ENCODE measurements around the gene MICAL3. TPM values are rescaled to one million over a fixed set of nuclear protein-coding genes. Genes with fewer than 3 reads are reported as not detected.

The MICAL3 gene
- total and polyA plus RNA-seq, 9 of the 15 experiments (the other 6 are each of a cell fraction or from before 2014, with no cell fraction given) = 0.53 to 32.1 (median 12.3) TPM

DNA sequence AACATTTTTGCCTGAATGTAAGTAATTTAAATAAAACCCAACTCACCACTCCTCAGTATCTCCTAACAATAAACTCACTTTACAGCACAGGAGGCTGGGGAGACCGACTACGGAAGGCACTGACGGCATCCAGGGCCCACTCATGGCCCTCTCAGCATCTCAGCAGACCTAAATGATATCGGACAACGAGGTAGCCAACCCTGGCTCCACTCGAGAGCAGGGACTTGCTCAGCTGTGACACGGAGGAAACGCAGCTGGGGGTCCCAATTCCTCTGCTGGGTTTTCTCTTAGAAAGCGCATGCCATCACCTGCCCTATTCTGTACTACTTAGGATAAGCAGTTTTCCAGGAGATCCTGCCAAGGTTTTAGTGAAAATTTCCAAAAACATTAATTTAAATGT, 141.0 kb downstream of the MICAL3 start:
- FAIRE-seq (no peak), ATAC-seq (no peak), DNase-seq (ENCODE audit: extremely low read depth in 1 of 4, low spot score in 3 of 4) (no peak)
- intact Hi-C loops (cut with micrococcal nuclease) (no loop called here), in situ Hi-C loops (cut with MboI) (no loop called here)
- H2AFZ ChIP-seq (ENCODE audit: low read depth, low read length) = no peak overlapping the region
- H3K4me1 ChIP-seq (replicated peaks in 1 of 2; ENCODE audit: control insufficient read depth in 2 of 2, insufficient read depth in 2 of 2, low read length in 2 of 2) = peaks cover 0 to 3% of the 10 kb centered on the region in 2 experiments; a peak in 1 of 5 replicates
- no peaks in the 10 kb centered on the region for H3K9me3 ChIP-seq (replicated peaks; ENCODE audit: control insufficient read depth, insufficient read depth, low read depth, low read length)
- no peak overlapping the region for H3K9ac ChIP-seq (ENCODE audit: insufficient read depth in 1 of 2, low read depth in 2 of 2, low read length in 2 of 2)
- H3K36me3 ChIP-seq (ENCODE audit: control insufficient read depth, insufficient read depth, low read length) = peaks cover 68% of the 10 kb centered on the region
- no TSS peak for BruUV-seq (replicated peaks)
- WGBS (ENCODE audit: insufficient coverage, low coverage, missing lambda C conversion rate) = 83% methylated on average over 9 of the region's 9 CpGs
- no peak overlapping the region for H3K27ac ChIP-seq (ENCODE audit: extremely low read depth, low read depth, low read length)
- ChIA-PET CTCF (ENCODE audit: low intra/inter-chr PET ratio) (no interaction called here), POLR2A (no interaction called here)
- no peaks in the 10 kb centered on the region for H3K79me2 ChIP-seq (ENCODE audit: control insufficient read depth, insufficient read depth, low read length)
- H4K20me1 ChIP-seq (replicated peaks; ENCODE audit: control insufficient read depth, insufficient read depth, low read length) = no peaks in the 10 kb centered on the region
- no peak overlapping the region for H3K4me2 ChIP-seq (ENCODE audit: insufficient read depth, low read length)
- H3K4me3 ChIP-seq = no peak overlapping the region
- no peaks in the 10 kb centered on the region for H3K27me3 ChIP-seq (ENCODE audit: control insufficient read depth in 2 of 2, insufficient read depth in 2 of 2, low read length in 2 of 2)
- no peak for TF ChIP-seq FOXJ3 (CRISPR knock-in tag; IDR thresholded peaks at IDR 0.05)
- H3K9me1 ChIP-seq (ENCODE audit: control insufficient read depth, insufficient read depth, low read length) = no peaks in the 10 kb centered on the region

DNA sequence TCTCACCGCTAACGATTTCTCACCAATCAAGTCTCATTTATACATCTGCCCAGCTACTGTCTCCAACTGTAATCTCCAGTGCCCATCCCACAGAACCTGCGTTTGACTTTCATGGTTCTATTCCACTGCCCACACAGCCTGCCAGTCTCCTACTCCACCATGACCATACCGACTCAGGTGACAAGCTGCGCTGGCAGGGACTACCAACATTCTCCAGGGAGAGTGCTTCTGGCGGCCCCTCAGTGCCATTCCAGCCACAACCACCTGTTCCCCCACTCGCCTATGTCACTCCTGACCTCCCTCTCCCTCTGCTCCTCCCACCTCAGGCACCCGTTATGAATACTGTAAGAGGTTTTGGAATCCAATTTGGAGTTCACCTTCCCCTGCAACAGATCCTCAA, 141.6 kb downstream of the MICAL3 start:
- intact Hi-C loops (cut with micrococcal nuclease) (no loop called here), in situ Hi-C loops (cut with MboI) (no loop called here)
- no TSS peak for BruUV-seq (replicated peaks)
- Histone ChIP-seq H3K9ac (ENCODE audit: insufficient read depth in 1 of 2, low read depth in 2 of 2, low read length in 2 of 2) (no peak overlapping the region), H3K36me3 (ENCODE audit: control insufficient read depth, insufficient read depth, low read length) (peaks cover 61% of the 10 kb centered on the region), H3K79me2 (ENCODE audit: control insufficient read depth, insufficient read depth, low read length) (no peaks in the 10 kb centered on the region), H4K20me1 (replicated peaks; ENCODE audit: control insufficient read depth, insufficient read depth, low read length) (no peaks in the 10 kb centered on the region), H3K9me1 (ENCODE audit: control insufficient read depth, insufficient read depth, low read length) (no peaks in the 10 kb centered on the region), H3K27ac (ENCODE audit: extremely low read depth, low read depth, low read length) (no peak overlapping the region), H3K27me3 (ENCODE audit: control insufficient read depth in 2 of 2, insufficient read depth in 2 of 2, low read length in 2 of 2) (no peaks in the 10 kb centered on the region), H3K9me3 (replicated peaks; ENCODE audit: control insufficient read depth, insufficient read depth, low read depth, low read length) (no peaks in the 10 kb centered on the region), H2AFZ (ENCODE audit: low read depth, low read length) (no peak overlapping the region), H3K4me2 (ENCODE audit: insufficient read depth, low read length) (no peak overlapping the region), H3K4me3 (no peak overlapping the region), H3K4me1 (replicated peaks in 1 of 2; ENCODE audit: control insufficient read depth in 2 of 2, insufficient read depth in 2 of 2, low read length in 2 of 2) (peaks cover 0 to 3% of the 10 kb centered on the region in 2 experiments; a peak in 1 of 5 replicates)
- ChIA-PET CTCF (ENCODE audit: low intra/inter-chr PET ratio) (no interaction called here), POLR2A (no interaction called here)
- WGBS (ENCODE audit: insufficient coverage, low coverage, missing lambda C conversion rate) = 80% methylated on average over 8 of the region's 8 CpGs
- DNase-seq (ENCODE audit: extremely low read depth in 1 of 4, low spot score in 3 of 4) (no peak), FAIRE-seq (no peak), ATAC-seq (no peak)
- TF ChIP-seq MTF1 (CRISPR knock-in tag; IDR thresholded peaks at IDR 0.05; ENCODE audit: borderline replicate concordance) (no peak), SNIP1 (IDR thresholded peaks at IDR 0.05; ENCODE audit: low read depth) (no peak), ZNF121 (CRISPR knock-in tag; conservative IDR thresholded peaks at IDR 0.05) (no peak), ZNF583 (CRISPR knock-in tag; IDR thresholded peaks at IDR 0.05) (no peak), KLF6 (CRISPR knock-in tag; IDR thresholded peaks at IDR 0.05; ENCODE audit: borderline replicate concordance) (no peak)
- TF ChIP-seq, protein P1, sequence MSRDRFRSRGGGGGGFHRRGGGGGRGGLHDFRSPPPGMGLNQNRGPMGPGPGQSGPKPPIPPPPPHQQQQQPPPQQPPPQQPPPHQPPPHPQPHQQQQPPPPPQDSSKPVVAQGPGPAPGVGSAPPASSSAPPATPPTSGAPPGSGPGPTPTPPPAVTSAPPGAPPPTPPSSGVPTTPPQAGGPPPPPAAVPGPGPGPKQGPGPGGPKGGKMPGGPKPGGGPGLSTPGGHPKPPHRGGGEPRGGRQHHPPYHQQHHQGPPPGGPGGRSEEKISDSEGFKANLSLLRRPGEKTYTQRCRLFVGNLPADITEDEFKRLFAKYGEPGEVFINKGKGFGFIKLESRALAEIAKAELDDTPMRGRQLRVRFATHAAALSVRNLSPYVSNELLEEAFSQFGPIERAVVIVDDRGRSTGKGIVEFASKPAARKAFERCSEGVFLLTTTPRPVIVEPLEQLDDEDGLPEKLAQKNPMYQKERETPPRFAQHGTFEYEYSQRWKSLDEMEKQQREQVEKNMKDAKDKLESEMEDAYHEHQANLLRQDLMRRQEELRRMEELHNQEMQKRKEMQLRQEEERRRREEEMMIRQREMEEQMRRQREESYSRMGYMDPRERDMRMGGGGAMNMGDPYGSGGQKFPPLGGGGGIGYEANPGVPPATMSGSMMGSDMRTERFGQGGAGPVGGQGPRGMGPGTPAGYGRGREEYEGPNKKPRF (IDR thresholded peaks at IDR 0.05; ENCODE audit: low read depth, low read length) = no peak
- TF ChIP-seq, protein P2, sequence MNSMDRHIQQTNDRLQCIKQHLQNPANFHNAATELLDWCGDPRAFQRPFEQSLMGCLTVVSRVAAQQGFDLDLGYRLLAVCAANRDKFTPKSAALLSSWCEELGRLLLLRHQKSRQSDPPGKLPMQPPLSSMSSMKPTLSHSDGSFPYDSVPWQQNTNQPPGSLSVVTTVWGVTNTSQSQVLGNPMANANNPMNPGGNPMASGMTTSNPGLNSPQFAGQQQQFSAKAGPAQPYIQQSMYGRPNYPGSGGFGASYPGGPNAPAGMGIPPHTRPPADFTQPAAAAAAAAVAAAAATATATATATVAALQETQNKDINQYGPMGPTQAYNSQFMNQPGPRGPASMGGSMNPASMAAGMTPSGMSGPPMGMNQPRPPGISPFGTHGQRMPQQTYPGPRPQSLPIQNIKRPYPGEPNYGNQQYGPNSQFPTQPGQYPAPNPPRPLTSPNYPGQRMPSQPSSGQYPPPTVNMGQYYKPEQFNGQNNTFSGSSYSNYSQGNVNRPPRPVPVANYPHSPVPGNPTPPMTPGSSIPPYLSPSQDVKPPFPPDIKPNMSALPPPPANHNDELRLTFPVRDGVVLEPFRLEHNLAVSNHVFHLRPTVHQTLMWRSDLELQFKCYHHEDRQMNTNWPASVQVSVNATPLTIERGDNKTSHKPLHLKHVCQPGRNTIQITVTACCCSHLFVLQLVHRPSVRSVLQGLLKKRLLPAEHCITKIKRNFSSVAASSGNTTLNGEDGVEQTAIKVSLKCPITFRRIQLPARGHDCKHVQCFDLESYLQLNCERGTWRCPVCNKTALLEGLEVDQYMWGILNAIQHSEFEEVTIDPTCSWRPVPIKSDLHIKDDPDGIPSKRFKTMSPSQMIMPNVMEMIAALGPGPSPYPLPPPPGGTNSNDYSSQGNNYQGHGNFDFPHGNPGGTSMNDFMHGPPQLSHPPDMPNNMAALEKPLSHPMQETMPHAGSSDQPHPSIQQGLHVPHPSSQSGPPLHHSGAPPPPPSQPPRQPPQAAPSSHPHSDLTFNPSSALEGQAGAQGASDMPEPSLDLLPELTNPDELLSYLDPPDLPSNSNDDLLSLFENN (IDR thresholded peaks at IDR 0.05; ENCODE audit: low read depth in 2 of 2, low read length in 2 of 2) = no peak
- TF ChIP-seq, protein P3, sequence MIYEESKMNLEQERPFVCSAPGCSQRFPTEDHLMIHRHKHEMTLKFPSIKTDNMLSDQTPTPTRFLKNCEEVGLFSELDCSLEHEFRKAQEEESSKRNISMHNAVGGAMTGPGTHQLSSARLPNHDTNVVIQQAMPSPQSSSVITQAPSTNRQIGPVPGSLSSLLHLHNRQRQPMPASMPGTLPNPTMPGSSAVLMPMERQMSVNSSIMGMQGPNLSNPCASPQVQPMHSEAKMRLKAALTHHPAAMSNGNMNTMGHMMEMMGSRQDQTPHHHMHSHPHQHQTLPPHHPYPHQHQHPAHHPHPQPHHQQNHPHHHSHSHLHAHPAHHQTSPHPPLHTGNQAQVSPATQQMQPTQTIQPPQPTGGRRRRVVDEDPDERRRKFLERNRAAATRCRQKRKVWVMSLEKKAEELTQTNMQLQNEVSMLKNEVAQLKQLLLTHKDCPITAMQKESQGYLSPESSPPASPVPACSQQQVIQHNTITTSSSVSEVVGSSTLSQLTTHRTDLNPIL (CRISPR knock-in tag; IDR thresholded peaks at IDR 0.05) = no peak

Data from K562 (cell line).